Femur (tissue), 1 donor: ENCODE results near the gene CHSY3.

ENCODE experiments used
- DNase-seq: peaks from one replicate; pipeline ENCODE4 v3.0.0-alpha.2; 2017

Gene CHSY3

DNA sequence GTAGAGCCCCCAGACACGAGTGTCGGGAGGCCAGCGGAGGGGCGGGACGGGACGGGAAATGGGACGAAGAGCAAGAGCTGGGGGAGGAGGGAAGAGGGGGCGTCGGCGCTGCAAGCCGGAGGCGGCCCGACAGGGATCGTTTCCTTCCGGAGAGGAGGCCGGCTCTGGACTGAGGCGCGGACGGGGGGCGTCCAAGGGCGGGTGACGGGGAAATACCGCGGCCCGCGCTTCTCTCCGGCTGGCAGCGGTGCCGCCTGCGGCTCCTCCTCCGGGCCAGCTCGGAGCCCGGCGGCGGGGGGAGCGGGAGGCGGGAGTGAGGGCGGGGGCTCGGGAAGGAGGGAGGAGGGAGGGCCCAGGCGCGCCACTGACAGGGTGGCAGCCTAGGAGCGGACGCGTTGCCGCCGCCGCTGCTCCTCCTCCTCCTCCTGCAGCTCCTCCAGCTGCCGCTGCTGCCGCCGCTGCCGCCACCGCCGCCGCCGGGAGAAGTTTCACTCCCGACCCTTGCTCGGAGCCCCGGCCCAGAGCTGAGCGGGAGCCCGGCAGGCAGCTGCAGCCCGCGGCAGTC is at the start of gene CHSY3:
TSS of gene CHSY3 (plus strand) at position 364 of the 565 bp plus-strand sequence.
- peak; percentile 93 for DNase-seq

- DNase-seq, result no peak
These were observed 47.9 kb upstream of the CHSY3 start for GRCh38 chr5:129856325-129856724.

DNA sequence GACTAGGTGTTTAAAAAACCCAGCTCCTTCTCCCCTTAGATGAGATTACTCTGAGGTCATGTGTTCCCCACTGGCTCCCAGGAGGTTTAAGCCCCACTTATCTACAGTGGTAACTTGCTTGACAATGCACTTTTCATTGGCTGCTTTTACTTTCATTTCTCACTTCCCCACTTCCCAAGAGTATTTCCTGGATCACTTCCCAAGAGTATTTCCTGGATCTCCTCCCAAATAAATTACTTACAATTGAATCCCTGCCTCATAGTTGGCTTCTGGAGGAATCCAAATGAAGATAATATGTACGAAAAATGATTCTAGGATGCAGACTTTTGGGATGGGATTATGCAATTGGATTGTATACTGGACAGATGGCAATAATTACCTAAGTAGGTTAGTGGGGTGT is 47.1 kb upstream of the CHSY3 start:
- no peak for DNase-seq

GRCh38 chr5:129858131-129858675 is 46.1 kb upstream of the CHSY3 start:
- DNase-seq, result no peak

- DNase-seq, result no peak
These were observed 19.9 kb upstream of the CHSY3 start for GRCh38 chr5:129884322-129884721.

GRCh38 chr5:129899454-129899853 is 4.8 kb upstream of the CHSY3 start:
- DNase-seq, result no peak

DNA sequence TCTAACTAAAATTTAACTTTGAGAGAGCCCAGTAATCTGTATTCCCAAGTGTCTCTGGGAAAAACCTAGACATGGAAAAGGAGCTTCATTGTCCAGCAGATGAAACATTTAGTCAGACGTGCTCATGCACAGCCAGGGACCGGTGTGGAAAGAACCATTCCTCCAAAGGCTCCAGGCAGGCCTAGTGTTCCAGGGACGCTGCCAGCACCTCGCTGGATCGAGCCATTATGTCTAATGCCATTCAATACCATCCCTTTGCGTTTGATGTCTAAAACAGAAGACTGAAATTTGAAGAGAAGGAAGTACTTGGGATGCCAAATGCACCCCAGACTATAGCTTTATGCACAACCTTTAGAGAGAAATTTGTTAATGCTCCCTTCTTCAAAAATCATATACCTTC is 1.4 kb upstream of the CHSY3 start:
- DNase-seq, result peak; percentile 62

DNA sequence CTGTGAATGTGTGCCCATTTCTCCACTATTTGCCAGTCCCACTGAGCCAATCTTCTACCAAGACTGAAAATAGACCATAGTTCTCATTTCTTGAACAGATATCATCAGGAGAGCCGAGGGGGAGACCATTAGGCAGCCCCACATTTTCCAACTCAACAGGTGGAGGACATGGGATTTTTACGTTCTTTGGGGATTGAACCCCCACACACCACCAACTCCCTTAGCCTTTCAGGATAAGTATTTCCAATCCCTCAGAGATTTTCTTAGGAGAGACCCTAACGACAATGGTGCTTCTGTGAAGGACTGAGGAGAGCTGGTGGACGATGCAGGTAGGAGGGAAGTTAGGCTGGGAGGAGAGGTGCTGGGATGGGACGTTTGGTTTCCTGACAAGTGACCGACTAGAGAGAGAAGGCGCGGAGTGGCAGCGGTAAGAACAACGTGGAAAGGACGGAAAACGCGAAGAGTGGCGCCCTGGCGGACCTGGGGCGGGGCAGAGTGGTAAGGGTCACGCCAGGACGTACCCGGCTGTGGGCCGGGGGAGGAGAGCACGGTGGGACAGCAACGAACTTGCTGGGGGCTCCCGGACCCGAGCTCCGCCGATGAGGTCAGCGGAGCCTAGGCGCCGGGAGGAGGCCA is 681 bp upstream of the CHSY3 start:
- no peak for DNase-seq

GRCh38 chr5:129904667-129905472 is 605 bp downstream of the CHSY3 start:
- DNase-seq, result peak; percentile 56

- DNase-seq, result peak; percentile 41
These were observed 1.4 kb downstream of the CHSY3 start for GRCh38 chr5:129905473-129906176.

DNA sequence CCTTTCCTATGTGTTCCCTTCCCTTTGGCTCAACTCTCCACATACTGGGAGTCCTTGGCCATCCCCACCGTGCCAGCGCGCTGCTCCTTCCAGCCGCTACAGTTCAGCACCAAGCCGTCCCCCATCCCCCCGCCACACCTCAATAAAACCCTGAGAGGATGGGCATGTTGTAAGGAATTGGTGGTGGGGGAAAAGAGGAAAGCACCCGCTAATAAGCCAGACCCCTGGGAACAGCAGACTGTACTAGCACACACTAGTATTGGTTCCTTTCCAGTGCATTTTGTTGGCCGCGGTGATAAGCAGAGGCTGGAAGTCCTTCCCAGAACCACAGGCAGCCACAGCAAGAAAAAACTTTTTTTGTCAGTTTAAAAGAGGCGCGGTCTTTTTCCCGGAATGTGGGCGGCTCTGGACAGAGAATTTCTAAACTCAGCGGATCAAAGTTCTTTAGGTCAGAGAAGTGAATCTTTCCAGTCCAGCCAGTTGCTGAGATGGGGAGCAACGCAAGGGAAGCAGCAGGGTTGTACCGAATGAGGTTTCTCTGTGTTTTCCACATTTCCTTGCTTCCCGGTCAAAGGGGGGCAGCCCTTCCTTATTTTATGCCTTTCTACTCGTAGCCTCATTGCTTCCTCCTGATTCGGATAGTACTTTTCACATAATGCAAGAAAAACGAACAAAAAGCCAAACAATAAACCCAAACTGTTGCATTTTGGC is 2.1 kb downstream of the CHSY3 start:
- DNase-seq, result peak; percentile 62

GRCh38 chr5:129909225-129909624 is 5.0 kb downstream of the CHSY3 start:
- DNase-seq, result no peak

GRCh38 chr5:129912601-129913255 is 8.5 kb downstream of the CHSY3 start:
- DNase-seq, result no peak

DNA sequence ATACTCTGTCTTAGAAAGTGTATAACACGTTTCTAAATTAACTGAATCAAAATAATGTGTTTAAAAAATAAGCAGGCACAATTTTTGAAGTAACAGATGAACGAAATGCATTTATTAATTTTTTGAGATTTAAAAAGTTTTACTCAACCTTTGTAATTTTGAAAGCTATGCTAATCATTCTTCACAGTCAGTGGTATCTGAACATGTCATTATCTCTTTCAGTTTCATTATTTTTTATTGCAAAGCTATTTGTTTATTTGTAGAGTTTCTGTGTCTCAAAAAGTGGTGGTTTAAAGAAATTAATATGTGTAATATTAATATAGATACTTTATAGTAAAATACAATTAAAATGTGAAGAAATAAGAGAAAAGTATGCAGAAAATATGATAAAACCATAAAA is 11.2 kb downstream of the CHSY3 start:
- no peak for DNase-seq

DNA sequence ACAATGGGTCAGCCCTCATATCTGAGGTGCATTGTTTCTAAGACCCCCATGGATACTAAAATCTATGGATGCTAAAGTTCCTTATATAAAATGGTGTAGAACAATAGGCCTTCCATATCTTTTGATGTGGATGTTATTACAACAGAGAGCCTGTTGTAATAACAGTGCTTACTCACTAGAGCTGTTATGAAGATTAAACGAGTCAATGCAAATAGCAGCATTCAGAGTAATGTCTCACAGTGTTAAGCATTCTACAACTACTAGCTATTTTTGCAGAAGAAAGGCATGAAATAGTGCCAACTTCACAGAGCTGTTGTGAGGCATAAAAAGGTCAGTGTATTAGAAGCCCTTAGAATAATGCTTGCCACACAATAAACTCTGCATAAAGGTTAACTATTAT is 13.0 kb downstream of the CHSY3 start:
- DNase-seq, result no peak

DNA sequence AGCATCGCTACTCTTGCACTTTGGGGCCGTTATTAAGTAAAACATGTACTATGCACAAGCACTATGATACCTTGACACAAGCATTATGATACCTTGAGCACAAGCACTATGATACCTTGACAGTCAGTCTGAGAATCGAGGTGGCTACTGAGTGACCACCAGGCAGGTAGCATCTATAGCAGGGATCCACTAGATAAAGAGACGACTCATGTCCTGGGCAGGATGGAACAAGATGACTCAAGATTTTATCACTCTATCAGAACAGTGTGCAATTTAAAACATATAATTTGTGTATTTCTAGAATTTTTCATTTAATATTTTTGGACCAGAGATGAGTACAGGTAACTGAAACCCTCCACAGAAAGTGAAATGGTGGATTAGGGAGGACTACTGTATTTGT is 16.9 kb downstream of the CHSY3 start:
- DNase-seq, result no peak

- no peak for DNase-seq
These were observed 26.0 kb downstream of the CHSY3 start for GRCh38 chr5:129930221-129930620.

GRCh38 chr5:129935626-129936025 is 31.4 kb downstream of the CHSY3 start:
- no peak for DNase-seq

DNA sequence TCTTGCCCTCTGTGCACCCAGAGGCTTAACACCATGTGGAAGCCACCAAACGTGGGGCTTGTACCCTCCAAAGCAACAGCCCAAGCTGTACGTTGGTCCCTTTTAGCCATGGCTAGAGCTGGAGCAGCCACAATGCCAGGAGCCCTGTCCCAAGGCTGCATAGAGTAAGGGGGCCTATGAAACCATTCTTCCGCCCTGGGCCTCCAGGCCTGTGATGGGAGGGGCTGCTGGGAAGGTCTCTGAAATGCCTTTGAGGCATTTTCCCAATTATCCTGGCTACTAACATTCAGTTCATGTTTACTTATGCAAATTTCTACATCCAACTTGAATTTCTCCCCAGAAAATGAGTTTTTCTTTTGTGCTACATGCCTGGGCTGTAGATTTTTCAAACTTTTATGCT is 33.8 kb downstream of the CHSY3 start:
- no peak for DNase-seq

DNA sequence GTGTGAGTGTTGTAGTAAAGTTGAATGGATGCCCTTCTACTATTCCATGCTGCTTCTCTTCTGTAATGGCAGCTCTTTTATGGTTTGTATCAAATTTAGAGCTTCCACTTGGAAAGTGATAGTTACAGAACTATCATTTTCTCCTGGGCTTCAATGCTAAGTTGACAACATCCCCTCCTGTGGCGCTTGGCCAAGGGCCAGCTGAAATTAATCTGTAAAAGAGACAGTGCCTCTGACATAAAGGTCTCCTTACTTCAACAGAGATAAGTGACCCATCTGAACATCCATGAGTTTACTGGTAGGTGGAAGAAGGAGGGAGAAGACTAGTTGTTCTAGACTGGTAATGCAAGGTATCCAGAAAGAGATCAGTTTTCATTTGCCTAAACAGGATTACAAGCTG is 39.7 kb downstream of the CHSY3 start:
- DNase-seq, result peak; percentile 28

- DNase-seq, result peak; percentile 29
These were observed 40.8 kb downstream of the CHSY3 start for GRCh38 chr5:129945028-129945427.

DNA sequence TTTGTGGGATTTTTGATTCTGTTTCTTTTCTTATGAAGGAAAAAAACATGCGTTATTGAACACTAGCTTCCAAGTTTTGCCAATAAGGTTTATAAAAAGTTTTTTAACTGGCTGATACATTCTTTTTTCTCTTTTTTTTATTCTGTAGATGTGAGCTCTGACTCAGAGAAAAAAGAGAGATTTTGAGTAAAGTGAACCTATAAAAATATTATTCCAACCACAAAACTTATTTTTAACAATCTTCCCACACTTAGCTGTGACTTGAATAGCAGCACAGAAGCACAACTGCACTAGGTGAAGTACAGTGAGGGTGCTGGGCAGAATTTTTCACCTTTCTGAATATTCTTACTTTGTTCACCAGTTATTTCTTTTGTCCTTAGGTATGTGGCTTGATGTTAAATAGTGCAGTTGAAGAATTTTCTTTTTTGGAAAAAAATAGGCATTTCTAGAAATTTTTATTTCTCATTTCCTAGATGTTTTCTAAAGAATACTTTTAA is 41.6 kb downstream of the CHSY3 start:
- DNase-seq, result no peak
